H1 (cell line): ENCODE measurements around the gene HOXA6. TPM values are rescaled to one million over a fixed set of nuclear protein-coding genes. Genes with fewer than 3 reads are reported as not detected.

Experiments used
- ASH2L ChIP-seq: fragments of 200-600, 300-600 bp; sonication (generic); IDR thresholded peaks from one replicate; pipeline ENCODE4 v1.7.1; 2017; ENCODE audit warnings: low read length
- ATF3 ChIP-seq: IDR thresholded peaks from 2 replicates; pipeline ENCODE4 v1.6.1; 2011; ENCODE audit warnings: low read depth, mild to moderate bottlenecking, low read length; ENCODE audit not compliant: insufficient read depth
- BCL11A ChIP-seq, 2 experiments: IDR thresholded peaks; one replicate each; pipeline ENCODE4 v1.6.1; 2011; ENCODE audit warnings: low read depth in 2 of 2, low read length in 2 of 2, mild to moderate bottlenecking in 2 of 2
- CBX8 ChIP-seq: fragments of 300-800, 300-1000 bp; sonication (generic); IDR thresholded peaks from 2 replicates; pipeline ENCODE4 v1.7.1; 2016; ENCODE audit warnings: low read depth, low read length, borderline replicate concordance
- E2F6 ChIP-seq: IDR thresholded peaks from 2 replicates; pipeline ENCODE4 v1.6.1; 2012; ENCODE audit warnings: inconsistent platforms
- EGR1 ChIP-seq: IDR thresholded peaks from 2 replicates; pipeline ENCODE4 v1.6.1; 2011; ENCODE audit warnings: low read depth, low read length, borderline replicate concordance
- FOSL1 ChIP-seq: IDR thresholded peaks from 2 replicates; pipeline ENCODE4 v1.6.1; 2011; ENCODE audit warnings: mild to moderate bottlenecking, low read depth, low read length, moderate library complexity; ENCODE audit not compliant: insufficient read depth
- GABPA ChIP-seq: IDR thresholded peaks from 2 replicates; pipeline ENCODE4 v1.6.1; 2011; ENCODE audit warnings: mild to moderate bottlenecking, low read length, moderate library complexity, borderline replicate concordance; ENCODE audit not compliant: insufficient read depth
- KDM4A ChIP-seq: IDR thresholded peaks from one replicate; pipeline ENCODE4 v1.7.1; 2012; ENCODE audit warnings: low read depth, mild to moderate bottlenecking, moderate library complexity, low read length, inconsistent platforms; ENCODE audit not compliant: severe bottlenecking
- NANOG ChIP-seq: IDR thresholded peaks from 2 replicates; pipeline ENCODE4 v1.6.1; 2011; ENCODE audit warnings: low read length, low read depth, mild to moderate bottlenecking, inconsistent platforms; ENCODE audit not compliant: insufficient read depth, poor library complexity, severe bottlenecking
- PHF8 ChIP-seq: fragments of 200-600 bp; sonication (generic); conservative IDR thresholded peaks from 2 replicates; pipeline ENCODE4 v1.7.1; 2012; ENCODE audit warnings: low read depth, mild to moderate bottlenecking, inconsistent platforms, low read length, moderate library complexity
- RAD21 ChIP-seq, 2 experiments: IDR thresholded peaks in 1 of 2; conservative IDR thresholded peaks in 1 of 2; 2 replicates each; pipeline ENCODE4 v1.6.1; 2011; ENCODE audit warnings: low read depth in 2 of 2, low read length in 2 of 2, improper control_type of control experiment in 1 of 2, inconsistent platforms in 1 of 2, mild to moderate bottlenecking in 1 of 2, moderate library complexity in 1 of 2
- RNF2 ChIP-seq: fragments of 200-900, 300-1000 bp; sonication (generic); IDR thresholded peaks from 2 replicates; pipeline ENCODE4 v1.7.1; 2016; ENCODE audit warnings: borderline replicate concordance, low read depth, mild to moderate bottlenecking, antibody characterized with exemption, low read length; ENCODE audit not compliant: poor library complexity, severe bottlenecking; ENCODE audit errors: missing control alignments
- SIRT6 ChIP-seq: IDR thresholded peaks from one replicate; pipeline ENCODE4 v1.7.1; 2012; ENCODE audit warnings: low read length, inconsistent platforms
- SRF ChIP-seq: IDR thresholded peaks from 2 replicates; pipeline ENCODE4 v1.6.1; 2011; ENCODE audit warnings: mild to moderate bottlenecking, low read depth, low read length, moderate library complexity
- TCF12 ChIP-seq: IDR thresholded peaks from 2 replicates; pipeline ENCODE4 v1.6.1; 2011; ENCODE audit warnings: low read depth, mild to moderate bottlenecking, low read length
- polyA plus RNA-seq, 7 experiments: library from polyadenylated mRNA; depleted of rRNA in 3 of 7; stranded (reverse) in 5 of 7; unstranded in 2 of 7; fragments of >200 nt in 5 of 7; fragments of 200-250 nt in 2 of 7; gene quantifications; 1 replicate in 5 of 7; 2 replicates in 1 of 7; 4 replicates in 1 of 7; pipeline versions ENCODE4 v1.2.1 to v1.2.3, GENCODE V29; 2011 to 2013; ENCODE audit warnings: missing spikeins in 2 of 7, mixed read lengths in 2 of 7
- total RNA-seq: library from RNA; stranded (reverse); fragmentation: NEBNext Ultra II Directional; extraction: Animal tissue kit (Norgen Biotek cat#: 25700); gene quantifications from 2 replicates; pipeline ENCODE4 v1.2.1, GENCODE V29; 2021
- TF ChIP-seq, protein P1 (sequence below), 3 experiments: IDR thresholded peaks; 1 replicate in 2 of 3; 2 replicates in 1 of 3; pipeline versions ENCODE4 v1.5.1 to v1.6.1; 2011; ENCODE audit warnings: low read length in 3 of 3, mild to moderate bottlenecking in 3 of 3, inconsistent platforms in 2 of 3, low read depth in 1 of 3, moderate library complexity in 1 of 3; ENCODE audit not compliant: insufficient read depth in 1 of 3; ENCODE audit errors: control extremely low read depth in 1 of 3

Gene HOXA6
- total and polyA plus RNA-seq, 2 of the 8 experiments (the other 6 are each of a cell fraction or from before 2014, with no cell fraction given) = not detected

- TF ChIP-seq E2F6 (no peak), BCL11A (IDR thresholded peaks at IDR 0.05; ENCODE audit: low read depth in 2 of 2, low read length in 2 of 2) (no peak), ASH2L (no peak), NANOG (no peak), ATF3 (no peak), RNF2 (peak; percentile 95), SRF (no peak), KDM4A (peak; percentile 12), CBX8 (peak; percentile 89; the same call in 1 of the 2 replicates), EGR1 (no peak), GABPA (no peak), PHF8 (no peak), SIRT6 (no peak), RAD21 (IDR thresholded peaks at IDR 0.05 in 1 of 2, conservative IDR thresholded peaks at IDR 0.05 in 1 of 2; ENCODE audit: low read depth in 2 of 2, low read length in 2 of 2) (no peak), FOSL1 (no peak), TCF12 (no peak)
- TF ChIP-seq, protein P1, sequence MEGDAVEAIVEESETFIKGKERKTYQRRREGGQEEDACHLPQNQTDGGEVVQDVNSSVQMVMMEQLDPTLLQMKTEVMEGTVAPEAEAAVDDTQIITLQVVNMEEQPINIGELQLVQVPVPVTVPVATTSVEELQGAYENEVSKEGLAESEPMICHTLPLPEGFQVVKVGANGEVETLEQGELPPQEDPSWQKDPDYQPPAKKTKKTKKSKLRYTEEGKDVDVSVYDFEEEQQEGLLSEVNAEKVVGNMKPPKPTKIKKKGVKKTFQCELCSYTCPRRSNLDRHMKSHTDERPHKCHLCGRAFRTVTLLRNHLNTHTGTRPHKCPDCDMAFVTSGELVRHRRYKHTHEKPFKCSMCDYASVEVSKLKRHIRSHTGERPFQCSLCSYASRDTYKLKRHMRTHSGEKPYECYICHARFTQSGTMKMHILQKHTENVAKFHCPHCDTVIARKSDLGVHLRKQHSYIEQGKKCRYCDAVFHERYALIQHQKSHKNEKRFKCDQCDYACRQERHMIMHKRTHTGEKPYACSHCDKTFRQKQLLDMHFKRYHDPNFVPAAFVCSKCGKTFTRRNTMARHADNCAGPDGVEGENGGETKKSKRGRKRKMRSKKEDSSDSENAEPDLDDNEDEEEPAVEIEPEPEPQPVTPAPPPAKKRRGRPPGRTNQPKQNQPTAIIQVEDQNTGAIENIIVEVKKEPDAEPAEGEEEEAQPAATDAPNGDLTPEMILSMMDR (IDR thresholded peaks at IDR 0.05; ENCODE audit: control extremely low read depth in 1 of 3, insufficient read depth in 1 of 3, low read depth in 1 of 3, low read length in 3 of 3) = no peak
These were observed 39.9 kb downstream of the HOXA6 start (continued) for GRCh38 chr7:27107391-27108381.
